ENCODE data around the gene POLR1E. TPM values are rescaled to one million over a fixed set of nuclear protein-coding genes. Genes with fewer than 3 reads are reported as not detected.

The POLR1E gene
- total RNA-seq, 1 donor, result 36.6 TPM

DNA sequence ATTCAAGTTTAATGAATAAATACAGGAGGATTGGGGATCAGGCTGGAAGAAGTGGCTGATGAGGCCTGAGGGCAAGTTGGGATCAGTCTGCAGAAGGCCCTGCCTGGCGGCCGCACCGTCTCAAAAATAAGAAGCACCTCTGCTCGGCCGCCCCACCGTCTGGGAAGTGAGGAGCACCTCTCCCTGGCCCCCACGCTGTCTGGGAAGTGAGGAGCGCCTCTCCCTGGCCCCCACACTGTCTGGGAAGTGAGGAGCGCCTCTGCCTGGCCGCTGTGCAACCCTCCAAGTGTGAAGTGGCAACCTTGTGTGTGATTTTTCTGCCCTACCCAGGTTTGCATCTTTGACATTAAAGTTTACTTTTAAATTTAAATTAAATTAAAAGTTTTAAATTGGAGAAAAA is 35.4 kb downstream of the POLR1E start:
- TF ChIP-seq, protein P1, sequence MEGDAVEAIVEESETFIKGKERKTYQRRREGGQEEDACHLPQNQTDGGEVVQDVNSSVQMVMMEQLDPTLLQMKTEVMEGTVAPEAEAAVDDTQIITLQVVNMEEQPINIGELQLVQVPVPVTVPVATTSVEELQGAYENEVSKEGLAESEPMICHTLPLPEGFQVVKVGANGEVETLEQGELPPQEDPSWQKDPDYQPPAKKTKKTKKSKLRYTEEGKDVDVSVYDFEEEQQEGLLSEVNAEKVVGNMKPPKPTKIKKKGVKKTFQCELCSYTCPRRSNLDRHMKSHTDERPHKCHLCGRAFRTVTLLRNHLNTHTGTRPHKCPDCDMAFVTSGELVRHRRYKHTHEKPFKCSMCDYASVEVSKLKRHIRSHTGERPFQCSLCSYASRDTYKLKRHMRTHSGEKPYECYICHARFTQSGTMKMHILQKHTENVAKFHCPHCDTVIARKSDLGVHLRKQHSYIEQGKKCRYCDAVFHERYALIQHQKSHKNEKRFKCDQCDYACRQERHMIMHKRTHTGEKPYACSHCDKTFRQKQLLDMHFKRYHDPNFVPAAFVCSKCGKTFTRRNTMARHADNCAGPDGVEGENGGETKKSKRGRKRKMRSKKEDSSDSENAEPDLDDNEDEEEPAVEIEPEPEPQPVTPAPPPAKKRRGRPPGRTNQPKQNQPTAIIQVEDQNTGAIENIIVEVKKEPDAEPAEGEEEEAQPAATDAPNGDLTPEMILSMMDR (IDR thresholded peaks at IDR 0.05; ENCODE audit: insufficient read depth, low read length), result no peak

DNA sequence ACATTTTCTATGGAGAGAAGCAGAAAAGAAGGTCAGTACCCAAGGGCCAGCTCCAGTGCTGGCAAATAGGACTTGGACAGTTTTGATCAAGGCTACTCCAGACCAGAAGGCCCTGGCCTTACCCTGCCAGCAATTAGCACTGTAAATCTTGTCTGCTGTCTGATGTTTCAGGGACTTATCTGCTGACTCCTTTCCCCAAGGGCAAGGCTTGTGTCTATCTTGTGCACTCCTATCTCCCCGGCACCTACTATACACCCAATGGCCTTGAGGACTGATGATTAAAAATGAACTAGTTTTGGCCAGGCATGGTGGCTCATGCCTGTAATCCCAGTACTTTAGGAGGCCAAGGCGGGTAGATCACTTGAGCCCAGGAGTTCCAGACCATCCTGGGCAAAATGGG is 37.2 kb downstream of the POLR1E start:
- TF ChIP-seq, protein P1 (IDR thresholded peaks at IDR 0.05; ENCODE audit: insufficient read depth, low read length), result no peak
- DNase-seq (ENCODE audit: low read depth), result no peak
- no peak overlapping the region for H3K4me3 ChIP-seq (ENCODE audit: low read depth, low read length)

More for the DNA sequence above, 35.4 kb downstream of the POLR1E start:
- DNase-seq (ENCODE audit: low read depth), result no peak
- no peak overlapping the region for H3K4me3 ChIP-seq (ENCODE audit: low read depth, low read length)

DNA sequence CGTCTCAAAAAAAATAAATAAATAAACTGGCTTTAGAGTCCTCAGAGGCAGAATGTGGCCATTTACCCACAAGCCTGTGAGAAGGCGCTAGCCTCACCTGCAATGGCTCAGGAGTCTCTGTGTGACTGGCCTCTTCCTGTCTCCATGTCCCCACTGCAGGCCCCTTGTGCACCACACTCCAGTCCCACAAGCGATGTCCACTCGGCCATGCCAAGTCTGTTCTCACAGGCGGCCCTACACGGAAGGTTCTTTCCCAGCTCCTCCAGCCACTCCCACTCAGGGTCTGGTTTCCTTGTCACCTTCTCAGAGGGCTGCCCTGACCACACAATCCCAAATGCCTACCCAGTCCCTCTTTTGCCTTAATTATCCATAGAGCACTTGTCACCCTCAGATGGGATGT is 38.2 kb downstream of the POLR1E start:
- TF ChIP-seq, protein P1 (IDR thresholded peaks at IDR 0.05; ENCODE audit: insufficient read depth, low read length), result no peak
- no peak overlapping the region for H3K4me3 ChIP-seq (ENCODE audit: low read depth, low read length)
- no peak for DNase-seq (ENCODE audit: low read depth)

DNA sequence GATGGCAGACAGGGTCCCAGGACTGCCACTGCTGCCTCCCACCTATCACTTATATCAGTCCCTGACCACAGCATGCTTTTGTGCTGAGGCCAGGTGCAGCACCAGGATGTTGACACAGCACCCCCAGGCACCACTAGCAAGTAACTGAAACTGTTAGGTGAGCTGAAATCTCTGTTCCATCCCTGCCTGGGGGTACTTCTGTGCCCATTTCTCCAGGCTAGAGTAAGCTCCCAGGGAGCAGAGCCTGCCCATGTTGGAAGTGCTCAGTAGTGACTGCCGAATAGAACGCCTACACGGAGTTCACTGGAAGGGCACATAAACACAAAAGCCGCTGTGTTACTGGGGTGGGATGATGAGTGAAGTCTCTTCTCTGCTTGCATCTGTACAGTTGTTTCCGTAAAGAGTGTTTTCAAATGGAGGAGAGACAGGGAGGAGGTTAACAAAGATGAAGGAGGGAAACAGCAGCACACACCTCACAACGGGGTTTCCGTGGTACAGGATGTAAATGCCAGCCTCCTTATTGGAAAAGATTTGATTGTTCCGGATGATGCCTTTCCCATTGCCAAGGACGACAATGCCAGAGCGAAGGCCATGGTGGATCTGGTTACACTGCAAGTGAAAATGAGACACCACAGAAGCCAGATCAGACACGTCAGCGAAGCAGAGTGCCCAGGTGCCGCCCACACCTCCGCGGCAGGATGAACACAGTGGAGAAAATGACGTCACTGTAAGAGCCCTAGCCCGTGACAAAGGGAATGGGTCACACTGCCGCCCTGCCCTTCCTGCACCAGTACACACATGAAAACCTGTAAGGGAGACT is 43.1 kb downstream of the POLR1E start:
- DNase-seq (ENCODE audit: low read depth), result no peak
- TF ChIP-seq, protein P1 (IDR thresholded peaks at IDR 0.05; ENCODE audit: insufficient read depth, low read length), result no peak
- H3K4me3 ChIP-seq (ENCODE audit: low read depth, low read length), result no peak overlapping the region

DNA sequence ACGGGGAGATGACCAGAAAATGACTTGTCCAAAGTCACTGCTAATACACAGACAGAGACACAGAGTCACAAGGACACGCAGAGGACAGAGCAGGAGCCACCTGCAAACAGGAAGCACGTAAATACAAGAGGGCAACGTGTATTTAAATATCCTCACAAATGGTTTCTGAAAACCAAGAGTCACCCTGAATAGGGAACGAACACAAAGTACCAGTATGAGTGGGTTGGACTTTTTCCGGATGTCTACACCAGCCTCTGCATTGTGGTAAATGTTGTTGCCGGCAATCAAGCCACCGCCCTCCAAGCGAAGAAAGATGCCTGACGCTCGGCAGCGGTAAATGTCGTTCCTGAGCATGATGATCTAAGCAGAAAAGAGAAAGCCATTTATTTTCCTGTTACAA is 46.0 kb downstream of the POLR1E start:
- TF ChIP-seq, protein P1 (IDR thresholded peaks at IDR 0.05; ENCODE audit: insufficient read depth, low read length), result no peak
- no peak overlapping the region for H3K4me3 ChIP-seq (ENCODE audit: low read depth, low read length)
- no peak for DNase-seq (ENCODE audit: low read depth)

DNA sequence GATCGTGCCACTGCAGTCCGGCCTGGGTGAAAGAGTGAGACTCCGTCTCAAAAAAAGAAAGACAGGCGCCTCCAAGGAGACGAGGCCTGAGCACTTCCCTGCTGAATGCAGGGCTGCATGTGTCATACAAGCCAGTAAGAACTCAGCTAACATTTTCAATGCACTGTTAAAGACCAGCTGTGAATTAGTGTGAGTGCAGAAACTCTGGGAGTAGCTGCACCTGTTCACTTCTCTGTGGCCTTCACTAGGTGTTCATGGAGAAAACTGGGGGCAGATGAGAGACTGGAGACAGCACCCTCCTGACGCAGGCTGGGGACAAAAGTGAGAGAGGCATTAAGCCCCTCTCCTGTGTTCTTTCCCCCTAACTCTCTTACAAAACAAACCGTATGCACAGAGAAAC is 48.7 kb downstream of the POLR1E start:
- no peak overlapping the region for H3K4me3 ChIP-seq (ENCODE audit: low read depth, low read length)
- TF ChIP-seq, protein P1 (IDR thresholded peaks at IDR 0.05; ENCODE audit: insufficient read depth, low read length), result no peak
- DNase-seq (ENCODE audit: low read depth), result no peak
